ENCODE results near the gene PDPR. TPM values are rescaled to one million over a fixed set of nuclear protein-coding genes. Genes with fewer than 3 reads are reported as not detected.

Gene PDPR
- total RNA-seq, 4 donors from 2014 or later = 20.2 to 25.4 (median 22.8) TPM

DNA sequence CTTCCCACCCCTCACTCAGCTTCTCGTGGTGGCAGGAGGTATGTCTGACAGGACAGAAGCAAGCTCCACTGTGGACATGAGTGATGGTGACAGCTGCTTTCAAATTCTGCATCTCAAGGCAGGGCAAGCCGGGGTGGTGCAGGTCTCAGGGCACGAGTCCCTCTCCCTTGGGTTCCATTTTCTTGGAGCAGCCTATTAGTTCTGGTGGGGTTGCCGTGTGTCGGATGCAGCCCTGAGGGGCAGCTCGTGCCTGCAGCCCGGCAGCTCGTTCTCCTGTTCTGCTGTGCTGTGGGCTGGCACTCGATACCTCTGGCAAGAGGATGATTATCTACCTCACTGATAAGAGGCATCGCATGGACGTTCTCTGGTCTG lies 43.0 kb downstream of the PDPR start:
- Histone ChIP-seq H3K36me3 (peaks cover 0 to 99% of the 10 kb centered on the region in 2 donors), H3K4me1 (peaks cover 6 to 8% of the 10 kb centered on the region in 2 donors), H3K4me3 (no peak overlapping the region), H3K27me3 (no peaks in the 10 kb centered on the region), H3K27ac (no peak overlapping the region), H3K9me3 (no peaks in the 10 kb centered on the region)
- TF ChIP-seq POLR2A (IDR thresholded peaks at IDR 0.05) = no peak
- TF ChIP-seq, protein P1, sequence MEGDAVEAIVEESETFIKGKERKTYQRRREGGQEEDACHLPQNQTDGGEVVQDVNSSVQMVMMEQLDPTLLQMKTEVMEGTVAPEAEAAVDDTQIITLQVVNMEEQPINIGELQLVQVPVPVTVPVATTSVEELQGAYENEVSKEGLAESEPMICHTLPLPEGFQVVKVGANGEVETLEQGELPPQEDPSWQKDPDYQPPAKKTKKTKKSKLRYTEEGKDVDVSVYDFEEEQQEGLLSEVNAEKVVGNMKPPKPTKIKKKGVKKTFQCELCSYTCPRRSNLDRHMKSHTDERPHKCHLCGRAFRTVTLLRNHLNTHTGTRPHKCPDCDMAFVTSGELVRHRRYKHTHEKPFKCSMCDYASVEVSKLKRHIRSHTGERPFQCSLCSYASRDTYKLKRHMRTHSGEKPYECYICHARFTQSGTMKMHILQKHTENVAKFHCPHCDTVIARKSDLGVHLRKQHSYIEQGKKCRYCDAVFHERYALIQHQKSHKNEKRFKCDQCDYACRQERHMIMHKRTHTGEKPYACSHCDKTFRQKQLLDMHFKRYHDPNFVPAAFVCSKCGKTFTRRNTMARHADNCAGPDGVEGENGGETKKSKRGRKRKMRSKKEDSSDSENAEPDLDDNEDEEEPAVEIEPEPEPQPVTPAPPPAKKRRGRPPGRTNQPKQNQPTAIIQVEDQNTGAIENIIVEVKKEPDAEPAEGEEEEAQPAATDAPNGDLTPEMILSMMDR (IDR thresholded peaks at IDR 0.05 in 4 of 5, conservative IDR thresholded peaks at IDR 0.05 in 1 of 5) = no peak
- intact Hi-C loops (cut with DNase I; ENCODE audit: low total_unique reads) = no loop called here
- in situ Hi-C loops (cut with MboI; ENCODE audit: low sequenced_read_pairs in 4 of 4) = loop anchor here in 1 of 4 donors (10.0 kb wide), 1 partner anchor 98 kb away; the partner anchor contains the start of gene EXOSC6
- ATAC-seq (no peak), DNase-seq (no peak)

DNA sequence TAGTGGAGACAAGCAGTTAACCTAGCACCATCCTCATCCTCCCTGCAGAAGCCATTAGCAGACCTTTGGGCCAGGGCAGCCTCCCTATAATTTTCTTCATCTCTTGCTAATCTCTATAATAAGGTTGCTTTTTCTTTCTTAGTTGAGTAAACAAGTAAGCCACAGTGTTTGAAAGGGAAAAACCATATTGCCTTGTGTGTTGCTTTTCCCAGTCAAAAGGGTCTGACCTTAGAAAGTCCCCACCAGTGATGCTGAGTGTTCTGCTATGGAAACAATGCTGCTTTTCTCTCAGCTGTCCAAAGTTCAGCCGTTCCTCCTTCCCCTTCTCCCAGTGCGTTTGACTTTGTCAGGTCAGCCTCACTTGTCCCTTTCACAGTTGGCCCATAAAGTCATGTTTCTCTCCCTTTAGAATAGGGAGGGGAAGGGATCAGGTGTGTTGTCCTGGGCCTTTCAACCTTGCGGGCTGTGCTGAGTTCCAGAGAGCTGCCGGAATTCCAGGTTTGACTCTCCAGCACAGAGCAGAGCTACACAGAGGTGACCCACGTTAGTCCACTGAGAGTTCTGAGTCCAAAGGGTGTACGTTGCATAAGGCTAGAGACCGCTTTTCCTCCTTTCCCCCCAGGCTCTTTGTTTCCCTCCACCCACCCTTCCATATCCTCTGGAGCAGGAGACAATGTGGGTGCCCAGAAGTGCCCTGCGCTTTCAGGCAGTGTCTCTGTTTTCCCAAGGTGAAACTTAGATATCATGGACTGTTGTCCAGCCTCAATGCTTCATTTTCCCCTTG lies 43.5 kb downstream of the PDPR start:
- DNase-seq = no peak

DNA sequence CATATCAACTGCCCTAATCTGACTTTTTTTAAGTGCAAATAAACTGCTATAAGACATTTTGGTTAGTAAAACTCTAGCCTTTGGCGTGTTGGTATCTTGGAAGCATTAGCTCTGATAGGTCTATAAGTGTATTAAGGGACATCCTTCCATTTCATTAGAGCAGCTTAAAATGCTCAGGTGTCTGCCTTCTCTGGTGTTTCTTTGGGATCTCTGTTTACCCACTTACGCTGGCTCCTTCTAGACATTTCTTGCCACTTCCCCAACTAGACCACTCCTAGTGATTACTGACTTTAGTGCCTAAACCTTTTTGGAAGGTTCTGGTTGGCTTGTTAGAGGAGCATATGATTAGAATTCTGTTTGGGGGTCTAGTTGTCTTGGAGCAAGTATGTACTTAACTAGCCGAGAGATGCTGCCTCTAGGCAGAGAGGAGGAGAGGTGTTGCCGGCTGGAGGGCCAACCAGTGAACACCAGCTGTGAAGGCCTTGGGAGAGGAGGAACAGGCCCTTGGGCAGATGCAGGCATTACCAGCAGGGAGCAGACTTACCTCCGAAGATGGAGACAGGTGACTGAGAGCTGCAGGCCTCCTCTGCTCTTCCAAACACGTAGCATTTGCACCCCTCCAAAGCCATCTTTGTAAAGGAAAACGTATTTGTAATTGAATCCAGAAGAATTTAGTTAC lies 44.3 kb downstream of the PDPR start:
- H3K36me3 ChIP-seq = peaks cover 0 to 91% of the 10 kb centered on the region in 2 donors
- H3K4me1 ChIP-seq = peaks cover 1 to 3% of the 10 kb centered on the region in 2 donors
- H3K27ac ChIP-seq = no peak overlapping the region
- intact Hi-C loops (cut with DNase I; ENCODE audit: low total_unique reads) = no loop called here
- ATAC-seq (no peak), DNase-seq (no peak)
- H3K9me3 ChIP-seq = no peaks in the 10 kb centered on the region
- in situ Hi-C loops (cut with MboI; ENCODE audit: low sequenced_read_pairs in 4 of 4) = loop anchor here in 1 of 4 donors (10.0 kb wide), 1 partner anchor 96 kb away; the partner anchor contains the start of gene EXOSC6
- TF ChIP-seq, protein P1 (IDR thresholded peaks at IDR 0.05 in 4 of 5, conservative IDR thresholded peaks at IDR 0.05 in 1 of 5) = no peak
- H3K4me3 ChIP-seq = no peak overlapping the region
- H3K27me3 ChIP-seq = no peaks in the 10 kb centered on the region

More for the DNA sequence above, 43.5 kb downstream of the PDPR start:
- intact Hi-C loops (cut with DNase I; ENCODE audit: low total_unique reads) = no loop called here
- no peak for ATAC-seq
- Histone ChIP-seq H3K27ac (no peak overlapping the region), H3K4me3 (no peak overlapping the region), H3K9me3 (no peaks in the 10 kb centered on the region), H3K27me3 (no peaks in the 10 kb centered on the region), H3K36me3 (peaks cover 0 to 98% of the 10 kb centered on the region in 2 donors), H3K4me1 (peaks cover 6 to 8% of the 10 kb centered on the region in 2 donors)
- TF ChIP-seq POLR2A (IDR thresholded peaks at IDR 0.05) = no peak
- TF ChIP-seq, protein P1 (IDR thresholded peaks at IDR 0.05 in 4 of 5, conservative IDR thresholded peaks at IDR 0.05 in 1 of 5) = no peak
- in situ Hi-C loops (cut with MboI; ENCODE audit: low sequenced_read_pairs in 4 of 4) = loop anchor here in 1 of 4 donors (10.0 kb wide), 1 partner anchor 97 kb away; the partner anchor contains the start of gene EXOSC6

DNA sequence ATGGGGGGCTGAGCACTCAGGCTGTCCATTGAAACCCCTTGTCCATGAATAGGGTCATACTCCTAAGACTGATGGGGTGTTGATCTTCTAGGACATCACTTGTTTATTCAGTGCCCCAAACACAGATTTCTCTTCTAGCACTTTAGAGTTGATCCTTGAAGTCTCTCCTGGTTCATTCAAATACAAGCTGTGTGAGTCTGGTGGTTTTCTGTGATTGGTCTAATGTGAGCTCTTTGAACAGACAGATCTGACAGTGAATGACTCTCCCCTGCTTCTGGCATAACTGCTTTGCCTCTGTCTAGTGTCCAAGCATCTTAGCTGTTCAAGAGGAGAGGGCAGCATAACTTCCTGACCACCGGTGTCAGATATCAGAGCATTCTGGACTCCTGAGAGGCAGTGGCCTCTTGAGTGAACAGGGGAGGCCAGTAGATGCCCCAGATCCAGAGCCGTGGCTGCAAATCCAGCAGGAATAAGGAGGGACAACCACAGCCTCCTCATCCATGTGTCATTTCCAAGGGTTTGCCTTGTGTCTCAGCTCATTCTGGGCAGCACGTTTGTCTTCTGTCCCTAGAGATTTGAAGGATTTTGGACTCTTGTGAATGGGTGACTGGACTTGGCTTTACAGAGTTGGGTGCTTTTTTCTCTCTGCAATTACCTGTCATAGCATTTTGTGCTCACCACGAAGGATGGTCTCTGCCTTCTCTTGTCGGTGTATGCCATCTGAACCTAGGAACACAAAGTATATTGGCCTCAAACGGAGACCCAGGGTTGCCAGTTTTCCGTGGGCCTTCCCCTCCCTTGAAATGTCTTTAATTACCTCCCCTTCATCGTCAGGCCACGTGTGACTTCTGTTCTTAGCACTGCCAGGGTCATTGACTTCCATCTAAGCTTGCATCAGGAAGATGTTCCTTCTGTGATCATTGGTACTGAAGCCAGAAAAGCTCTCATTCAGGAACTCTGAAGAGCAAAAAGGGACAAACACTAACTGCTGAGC lies 45.5 kb downstream of the PDPR start:
- TF ChIP-seq, protein P1 (IDR thresholded peaks at IDR 0.05 in 4 of 5, conservative IDR thresholded peaks at IDR 0.05 in 1 of 5) = no peak
- no peak for TF ChIP-seq POLR2A (IDR thresholded peaks at IDR 0.05)
- Histone ChIP-seq H3K27me3 (no peaks in the 10 kb centered on the region), H3K4me1 (no peaks in the 10 kb centered on the region), H3K4me3 (no peak overlapping the region), H3K9me3 (no peaks in the 10 kb centered on the region), H3K36me3 (peaks cover 0 to 78% of the 10 kb centered on the region in 2 donors), H3K27ac (no peak overlapping the region)
- ATAC-seq = no peak
- in situ Hi-C loops (cut with MboI; ENCODE audit: low sequenced_read_pairs in 4 of 4) (loop anchor here in 1 of 4 donors (10.0 kb wide), 1 partner anchor 95 kb away; the partner anchor contains the start of gene EXOSC6), intact Hi-C loops (cut with DNase I; ENCODE audit: low total_unique reads) (no loop called here)
- DNase-seq = no peak
